Measurements from ENCODE around the gene RBM44.

Gene RBM44

GRCh38 chr2:237873897-237874551 lies 75.4 kb downstream of the RBM44 start:
- DNase-seq: no peak

GRCh38 chr2:237874585-237875161 lies 76.1 kb downstream of the RBM44 start:
- DNase-seq: no peak

GRCh38 chr2:237875256-237876060 lies 76.9 kb downstream of the RBM44 start:
- no peak for DNase-seq

- DNase-seq: no peak
These were observed 77.5 kb downstream of the RBM44 start for GRCh38 chr2:237876061-237876526.

GRCh38 chr2:237876532-237876931 lies 78.0 kb downstream of the RBM44 start:
- DNase-seq: no peak

- no peak for DNase-seq
These were observed 78.4 kb downstream of the RBM44 start for GRCh38 chr2:237876951-237877491.

- no peak for DNase-seq
These were observed 79.2 kb downstream of the RBM44 start for GRCh38 chr2:237877576-237878307.

GRCh38 chr2:237878321-237879057 lies 79.9 kb downstream of the RBM44 start:
- no peak for DNase-seq

GRCh38 chr2:237879058-237879430 lies 80.5 kb downstream of the RBM44 start:
- DNase-seq: no peak

- no peak for DNase-seq
These were observed 81.5 kb downstream of the RBM44 start for GRCh38 chr2:237879991-237880560.

GRCh38 chr2:237882510-237883481 lies 84.2 kb downstream of the RBM44 start:
- DNase-seq: no peak

GRCh38 chr2:237883951-237884446 lies 85.4 kb downstream of the RBM44 start:
- DNase-seq: no peak

GRCh38 chr2:237884681-237885080 lies 86.1 kb downstream of the RBM44 start:
- no peak for DNase-seq

- DNase-seq: no peak
These were observed 86.7 kb downstream of the RBM44 start for GRCh38 chr2:237885111-237885930.

GRCh38 chr2:237885931-237886684 lies 87.5 kb downstream of the RBM44 start:
- DNase-seq: no peak

- no peak for DNase-seq
These were observed 88.3 kb downstream of the RBM44 start for GRCh38 chr2:237886685-237887481.

- DNase-seq: no peak
These were observed 89.8 kb downstream of the RBM44 start for GRCh38 chr2:237888389-237888788.

GRCh38 chr2:237889016-237889415 lies 90.4 kb downstream of the RBM44 start:
- DNase-seq: no peak

Measured in DMS 273 treated with DMSO at 0.1 percent for 48 hours (cell line).